Suprapubic skin (tissue), 4 donors: ENCODE measurements around the gene HAUS7.

Experiments used
- EP300 ChIP-seq: sonication (generic); formaldehyde crosslinking; IDR thresholded peaks from one replicate; pipeline ENCODE4 v1.6.1; 2017; ENCODE audit warnings: antibody characterized with exemption
- POLR2A ChIP-seq, 2 donors: fragments of 450-650 bp; IDR thresholded peaks; one replicate each; pipeline ENCODE4 v1.6.1; 2017; ENCODE audit warnings: antibody characterized with exemption in 2 of 2, mild to moderate bottlenecking in 2 of 2, moderate library complexity in 2 of 2
- POLR2AphosphoS5 ChIP-seq, 3 donors: sonication (generic); formaldehyde crosslinking; IDR thresholded peaks; one replicate each; pipeline ENCODE4 v1.6.1; 2017; ENCODE audit warnings: antibody characterized with exemption in 3 of 3
- TF ChIP-seq, protein P1 (sequence below), 2 donors: fragments of 200-600 bp in 1 of 2; fragments of 450-650 bp in 1 of 2; sonication (generic) in 1 of 2; IDR thresholded peaks; one replicate each; pipeline ENCODE4 v1.5.1; 2016 to 2019; ENCODE audit warnings: antibody characterized with exemption in 2 of 2, mild to moderate bottlenecking in 1 of 2, moderate library complexity in 1 of 2

- TF ChIP-seq POLR2A (IDR thresholded peaks at IDR 0.05) (no peak), POLR2AphosphoS5 (IDR thresholded peaks at IDR 0.05) (no peak), EP300 (no peak)
- TF ChIP-seq, protein P1, sequence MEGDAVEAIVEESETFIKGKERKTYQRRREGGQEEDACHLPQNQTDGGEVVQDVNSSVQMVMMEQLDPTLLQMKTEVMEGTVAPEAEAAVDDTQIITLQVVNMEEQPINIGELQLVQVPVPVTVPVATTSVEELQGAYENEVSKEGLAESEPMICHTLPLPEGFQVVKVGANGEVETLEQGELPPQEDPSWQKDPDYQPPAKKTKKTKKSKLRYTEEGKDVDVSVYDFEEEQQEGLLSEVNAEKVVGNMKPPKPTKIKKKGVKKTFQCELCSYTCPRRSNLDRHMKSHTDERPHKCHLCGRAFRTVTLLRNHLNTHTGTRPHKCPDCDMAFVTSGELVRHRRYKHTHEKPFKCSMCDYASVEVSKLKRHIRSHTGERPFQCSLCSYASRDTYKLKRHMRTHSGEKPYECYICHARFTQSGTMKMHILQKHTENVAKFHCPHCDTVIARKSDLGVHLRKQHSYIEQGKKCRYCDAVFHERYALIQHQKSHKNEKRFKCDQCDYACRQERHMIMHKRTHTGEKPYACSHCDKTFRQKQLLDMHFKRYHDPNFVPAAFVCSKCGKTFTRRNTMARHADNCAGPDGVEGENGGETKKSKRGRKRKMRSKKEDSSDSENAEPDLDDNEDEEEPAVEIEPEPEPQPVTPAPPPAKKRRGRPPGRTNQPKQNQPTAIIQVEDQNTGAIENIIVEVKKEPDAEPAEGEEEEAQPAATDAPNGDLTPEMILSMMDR (IDR thresholded peaks at IDR 0.05): no peak
Measured at GRCh38 chrX:153499341-153499740, 29.0 kb upstream of the HAUS7 start.
